HepG2 (cell line): ENCODE measurements around the gene CALML5.

ENCODE experiments used
- CEBPG ChIP-seq: IDR thresholded peaks from 2 replicates; pipeline ENCODE4 v1.6.1; 2016
- FOSL1 ChIP-seq: sonication (generic); formaldehyde crosslinking; IDR thresholded peaks from 2 replicates; pipeline ENCODE4 v1.9.0; 2021; ENCODE audit warnings: missing genetic modification reagents, borderline replicate concordance
- POLR2AphosphoS5 ChIP-seq: IDR thresholded peaks from 2 replicates; pipeline ENCODE4 v1.6.1; 2012; ENCODE audit warnings: low read depth, low read length
- ZNF496 ChIP-seq: sonication (generic); formaldehyde crosslinking; IDR thresholded peaks from 2 replicates; pipeline ENCODE4 v1.8.1; 2023; ENCODE audit warnings: mild to moderate bottlenecking, moderate library complexity, missing genetic modification reagents; ENCODE audit not compliant: insufficient replicate concordance
- TF ChIP-seq, protein P1 (sequence below): sonication (generic); formaldehyde crosslinking; IDR thresholded peaks from 2 replicates; pipeline ENCODE4 v1.5.0; 2020; ENCODE audit warnings: mild to moderate bottlenecking, missing genetic modification reagents, moderate library complexity

DNA sequence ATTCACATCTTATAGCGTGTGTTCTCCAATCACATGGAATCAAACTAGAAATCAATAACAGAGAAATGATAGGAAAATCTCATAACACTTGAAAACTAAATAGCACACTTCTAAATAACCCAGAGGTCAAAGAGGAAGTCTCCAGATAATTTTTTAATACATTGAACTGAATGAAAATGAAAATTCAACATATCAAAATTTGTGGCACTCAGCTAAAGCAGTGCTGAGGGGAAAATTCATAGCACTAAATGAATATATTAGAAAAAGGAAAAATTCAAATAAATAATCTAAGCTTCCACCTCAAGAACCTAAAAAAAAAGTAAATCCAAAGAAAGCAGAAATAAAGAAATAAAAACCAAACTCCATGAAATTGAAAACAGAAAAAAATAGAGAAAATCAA, 42.7 kb upstream of the CALML5 start:
- TF ChIP-seq FOSL1 (CRISPR knock-in tag), result no peak
- TF ChIP-seq POLR2AphosphoS5, result no peak
- TF ChIP-seq CEBPG, result no peak
- TF ChIP-seq ZNF496, result no peak
- TF ChIP-seq, protein P1, sequence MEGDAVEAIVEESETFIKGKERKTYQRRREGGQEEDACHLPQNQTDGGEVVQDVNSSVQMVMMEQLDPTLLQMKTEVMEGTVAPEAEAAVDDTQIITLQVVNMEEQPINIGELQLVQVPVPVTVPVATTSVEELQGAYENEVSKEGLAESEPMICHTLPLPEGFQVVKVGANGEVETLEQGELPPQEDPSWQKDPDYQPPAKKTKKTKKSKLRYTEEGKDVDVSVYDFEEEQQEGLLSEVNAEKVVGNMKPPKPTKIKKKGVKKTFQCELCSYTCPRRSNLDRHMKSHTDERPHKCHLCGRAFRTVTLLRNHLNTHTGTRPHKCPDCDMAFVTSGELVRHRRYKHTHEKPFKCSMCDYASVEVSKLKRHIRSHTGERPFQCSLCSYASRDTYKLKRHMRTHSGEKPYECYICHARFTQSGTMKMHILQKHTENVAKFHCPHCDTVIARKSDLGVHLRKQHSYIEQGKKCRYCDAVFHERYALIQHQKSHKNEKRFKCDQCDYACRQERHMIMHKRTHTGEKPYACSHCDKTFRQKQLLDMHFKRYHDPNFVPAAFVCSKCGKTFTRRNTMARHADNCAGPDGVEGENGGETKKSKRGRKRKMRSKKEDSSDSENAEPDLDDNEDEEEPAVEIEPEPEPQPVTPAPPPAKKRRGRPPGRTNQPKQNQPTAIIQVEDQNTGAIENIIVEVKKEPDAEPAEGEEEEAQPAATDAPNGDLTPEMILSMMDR (CRISPR knock-in tag), result no peak
